ENCODE measurements around the gene THRB. TPM values are rescaled to one million over a fixed set of nuclear protein-coding genes. Genes with fewer than 3 reads are reported as not detected.

THRB gene
- total and polyA plus RNA-seq, 11 donors: 4.8 to 28.5 (median 21.0) TPM

DNA sequence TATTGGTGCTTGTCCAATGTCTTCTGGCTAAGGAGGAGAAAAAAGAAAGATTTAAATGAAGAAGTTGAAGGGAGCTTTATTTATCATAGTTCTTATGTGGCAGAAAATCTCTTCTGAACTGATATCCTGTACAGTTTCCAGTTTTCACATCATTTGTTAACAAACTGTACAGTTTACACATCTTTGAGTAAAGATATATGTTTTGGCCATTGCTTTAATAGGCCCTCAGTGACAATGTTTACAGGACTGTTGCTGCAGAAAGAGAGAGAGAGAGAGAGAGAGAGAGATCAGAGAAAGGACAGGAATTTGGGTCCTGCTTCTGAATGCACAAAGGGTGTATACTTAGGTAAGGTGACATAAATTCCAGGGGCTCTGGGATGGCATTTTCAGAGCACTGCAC, 361.2 kb downstream of the THRB start:
- H3K27ac ChIP-seq: no peak overlapping the region
- ATAC-seq (no peak), DNase-seq (no peak)
- no peaks in the 10 kb centered on the region for H3K27me3 ChIP-seq
- no peak for TF ChIP-seq POLR2A (IDR thresholded peaks at IDR 0.05)
- TF ChIP-seq, protein P1, sequence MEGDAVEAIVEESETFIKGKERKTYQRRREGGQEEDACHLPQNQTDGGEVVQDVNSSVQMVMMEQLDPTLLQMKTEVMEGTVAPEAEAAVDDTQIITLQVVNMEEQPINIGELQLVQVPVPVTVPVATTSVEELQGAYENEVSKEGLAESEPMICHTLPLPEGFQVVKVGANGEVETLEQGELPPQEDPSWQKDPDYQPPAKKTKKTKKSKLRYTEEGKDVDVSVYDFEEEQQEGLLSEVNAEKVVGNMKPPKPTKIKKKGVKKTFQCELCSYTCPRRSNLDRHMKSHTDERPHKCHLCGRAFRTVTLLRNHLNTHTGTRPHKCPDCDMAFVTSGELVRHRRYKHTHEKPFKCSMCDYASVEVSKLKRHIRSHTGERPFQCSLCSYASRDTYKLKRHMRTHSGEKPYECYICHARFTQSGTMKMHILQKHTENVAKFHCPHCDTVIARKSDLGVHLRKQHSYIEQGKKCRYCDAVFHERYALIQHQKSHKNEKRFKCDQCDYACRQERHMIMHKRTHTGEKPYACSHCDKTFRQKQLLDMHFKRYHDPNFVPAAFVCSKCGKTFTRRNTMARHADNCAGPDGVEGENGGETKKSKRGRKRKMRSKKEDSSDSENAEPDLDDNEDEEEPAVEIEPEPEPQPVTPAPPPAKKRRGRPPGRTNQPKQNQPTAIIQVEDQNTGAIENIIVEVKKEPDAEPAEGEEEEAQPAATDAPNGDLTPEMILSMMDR (IDR thresholded peaks at IDR 0.05): no peak
- peaks cover 0 to 36% (median 15%) of the 10 kb centered on the region in 12 donors for H3K4me1 ChIP-seq
- no peak overlapping the region for H3K4me3 ChIP-seq
- intact Hi-C loops (cut with DNase I): no loop called here
- no peaks in the 10 kb centered on the region for H3K9me3 ChIP-seq
- H3K36me3 ChIP-seq: peaks cover 0 to 24% (median 14%) of the 10 kb centered on the region in 9 donors

DNA sequence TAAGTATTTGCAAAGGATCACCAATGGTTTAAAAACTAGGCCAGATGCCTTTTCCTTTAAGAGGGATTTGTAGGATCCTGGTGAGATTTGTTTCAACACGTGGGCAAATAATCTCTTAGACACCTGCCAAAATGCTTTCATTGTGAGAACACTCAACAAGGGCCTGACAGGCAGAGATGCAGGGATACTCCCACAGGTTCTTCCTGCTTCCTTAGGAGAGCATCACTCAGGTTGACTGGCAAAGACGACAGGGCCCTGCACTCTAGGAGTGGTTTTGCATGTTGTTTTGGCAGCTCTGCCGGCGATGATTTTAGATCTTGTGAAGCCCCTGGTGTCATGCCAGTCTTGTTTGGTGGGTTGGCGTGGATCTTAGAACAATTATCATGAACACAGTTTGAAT, 365.1 kb downstream of the THRB start:
- WGBS, 4 donors: 45 to 63% (median 51%) methylated on average over 5 of the region's 5 CpGs

DNA sequence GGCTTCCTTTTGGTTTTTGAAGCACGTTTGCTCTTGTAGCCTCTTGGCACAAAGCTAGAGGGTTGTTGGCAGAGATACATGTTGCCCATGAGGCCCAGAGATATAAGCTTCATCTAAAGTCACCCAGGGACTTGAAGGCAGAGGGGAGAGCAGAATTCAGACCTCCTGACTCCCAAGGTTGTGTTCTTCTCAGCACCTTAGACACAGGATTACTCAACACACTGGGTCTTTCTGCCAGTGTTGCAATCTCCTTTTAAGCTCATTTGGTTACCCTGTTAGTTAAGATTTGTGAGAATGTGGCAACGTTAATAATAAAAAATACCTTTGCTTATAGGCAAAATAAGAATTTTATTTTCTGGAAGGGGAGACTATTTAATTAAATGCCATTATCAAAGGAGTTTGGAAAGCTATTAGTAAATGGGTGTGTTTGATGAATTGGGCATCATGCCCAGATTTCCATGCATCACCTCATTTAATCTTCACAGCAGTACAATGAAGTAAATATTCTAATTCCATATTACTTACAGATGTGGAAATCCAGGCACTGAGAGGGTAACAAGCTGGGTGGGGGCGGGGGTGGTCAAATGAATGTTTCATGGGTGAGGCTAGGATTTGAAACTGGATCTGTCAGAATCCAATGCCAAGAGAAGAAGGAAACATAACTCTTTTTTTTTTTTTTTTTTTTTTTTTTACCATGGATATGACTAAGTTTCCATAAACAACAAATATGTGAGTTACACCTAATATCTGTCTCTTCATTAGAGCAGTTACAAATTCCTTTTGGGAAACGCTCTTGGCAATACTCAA, 366.2 kb downstream of the THRB start:
- Histone ChIP-seq H3K4me3 (no peak overlapping the region), H3K27ac (peak overlapping the region in 6 of 12 donors; percentile 0 to 50 (median 12)), H3K27me3 (no peaks in the 10 kb centered on the region), H3K9me3 (no peaks in the 10 kb centered on the region), H3K36me3 (peaks cover 0 to 23% (median 11%) of the 10 kb centered on the region in 9 donors), H3K4me1 (peaks cover 0 to 26% (median 8%) of the 10 kb centered on the region in 12 donors)
- no peak for TF ChIP-seq POLR2A (IDR thresholded peaks at IDR 0.05)
- TF ChIP-seq, protein P1 (IDR thresholded peaks at IDR 0.05): no peak
- peak; percentile 47 to 75 (median 66) for ATAC-seq
- no peak for DNase-seq
- 58 to 69% (median 62%) methylated on average over 4 of the region's 4 CpGs for WGBS, 4 donors
- intact Hi-C loops (cut with DNase I): no loop called here

More for the DNA sequence above, 365.1 kb downstream of the THRB start:
- Histone ChIP-seq H3K4me1 (peaks cover 0 to 26% (median 8%) of the 10 kb centered on the region in 12 donors), H3K36me3 (peaks cover 0 to 24% (median 14%) of the 10 kb centered on the region in 9 donors), H3K27ac (no peak overlapping the region), H3K4me3 (no peak overlapping the region), H3K9me3 (no peaks in the 10 kb centered on the region), H3K27me3 (no peaks in the 10 kb centered on the region)
- intact Hi-C loops (cut with DNase I): no loop called here
- no peak for DNase-seq
- TF ChIP-seq, protein P1 (IDR thresholded peaks at IDR 0.05): no peak
- TF ChIP-seq POLR2A (IDR thresholded peaks at IDR 0.05): no peak
- no peak for ATAC-seq

DNA sequence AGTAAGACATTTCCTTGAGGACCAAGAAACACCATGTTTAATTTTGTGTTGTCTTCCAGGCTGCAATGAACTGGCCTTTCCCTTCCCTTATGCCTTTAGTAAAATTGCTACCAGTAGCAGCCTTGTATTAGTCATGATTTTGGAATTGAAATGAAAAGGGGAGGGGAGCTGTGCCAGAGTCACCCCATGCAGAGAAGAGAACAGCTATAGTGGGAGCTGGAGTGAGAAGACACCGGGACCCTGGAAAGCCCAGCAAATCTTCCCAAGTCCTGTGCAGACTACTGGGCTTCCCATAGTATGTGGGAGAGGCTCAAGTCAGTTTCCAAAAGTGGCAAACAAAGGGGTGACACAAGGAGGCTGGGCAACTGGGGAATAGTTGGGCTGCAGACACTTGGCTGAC, 371.1 kb downstream of the THRB start:
- H3K36me3 ChIP-seq: peaks cover 0 to 14% (median 0%) of the 10 kb centered on the region in 9 donors
- 72 to 85% (median 82%) methylated on average over 1 of the region's 1 CpG for WGBS, 4 donors
- no peak overlapping the region for H3K4me3 ChIP-seq
- intact Hi-C loops (cut with DNase I): no loop called here
- H3K27me3 ChIP-seq: no peaks in the 10 kb centered on the region
- DNase-seq (no peak), ATAC-seq (no peak)
- H3K9me3 ChIP-seq: no peaks in the 10 kb centered on the region
- no peak overlapping the region for H3K27ac ChIP-seq
- peaks cover 0 to 19% (median 2%) of the 10 kb centered on the region in 12 donors for H3K4me1 ChIP-seq
- no peak for TF ChIP-seq POLR2A (IDR thresholded peaks at IDR 0.05)
- TF ChIP-seq, protein P1 (IDR thresholded peaks at IDR 0.05): no peak

Data from heart left ventricle (tissue), 16 donors.